HG03060 (cell line): ENCODE data around the gene ZNF768.

Experiments
- ATAC-seq: cut with Tn5 transposase; IDR thresholded peaks from one replicate; pipeline ENCODE4 v1.9.1; 2021; ENCODE audit warnings: low read depth, moderate number of reproducible peaks; ENCODE audit not compliant: unreplicated experiment

ZNF768 gene

GRCh38 chr16:30474684-30475083, 51.7 kb downstream of the ZNF768 start:
- no peak for ATAC-seq

GRCh38 chr16:30474074-30474452, 52.3 kb downstream of the ZNF768 start:
- ATAC-seq: no peak
